NCI-H774 (cell line): ENCODE data around the gene IDH3G.
"Not testable (repeated sequence)": the region's sequence is repeated elsewhere in the genome, so short reads cannot be mapped to it uniquely, and the experiment has no call there.

Experiments used
- DNase-seq: peaks from one replicate; lab custom pipeline; 2025; lab: John Stamatoyannopoulos, UW

IDH3G gene

GRCh38 chrX:153794018-153794896 lies at the start of gene IDH3G, which contains the start of gene SSR4:
Gene IDH3G, minus strand, starts transcription at chrX:153794375. Its CDS starts 49 bp downstream, at chrX:153794326.
Gene SSR4, plus strand, starts transcription at chrX:153794668. Its CDS starts 20 bp downstream, at chrX:153794688.
- peak; percentile 96 for DNase-seq

- no peak for DNase-seq
These were observed 42.7 kb upstream of the IDH3G start for GRCh38 chrX:153836921-153837320.

GRCh38 chrX:153832728-153833127 lies 38.6 kb upstream of the IDH3G start:
- no peak for DNase-seq

- no peak for DNase-seq
These were observed 37.4 kb upstream of the IDH3G start for GRCh38 chrX:153831429-153832150.

- peak; percentile 9 for DNase-seq
These were observed 36.7 kb upstream of the IDH3G start for GRCh38 chrX:153830640-153831428.

- DNase-seq: no peak
These were observed 35.8 kb upstream of the IDH3G start, which contains the start of gene PDZD4 for GRCh38 chrX:153829799-153830639. Gene PDZD4, minus strand, starts transcription at chrX:153830544. Its CDS starts 246 bp downstream, at chrX:153830298.

- no peak for DNase-seq
These were observed 35.3 kb upstream of the IDH3G start for GRCh38 chrX:153829549-153829798.

GRCh38 chrX:153828723-153829548 lies 34.8 kb upstream of the IDH3G start:
- DNase-seq: no peak

- no peak for DNase-seq
These were observed 34.1 kb upstream of the IDH3G start for GRCh38 chrX:153828308-153828707.

GRCh38 chrX:153827903-153828302 lies 33.7 kb upstream of the IDH3G start:
- DNase-seq: no peak

GRCh38 chrX:153827016-153827415 lies 32.8 kb upstream of the IDH3G start:
- DNase-seq: no peak

GRCh38 chrX:153825042-153825441 lies 30.9 kb upstream of the IDH3G start:
- DNase-seq: no peak

- DNase-seq: no peak
These were observed 30.2 kb upstream of the IDH3G start for GRCh38 chrX:153824348-153824747.

- DNase-seq: no peak
These were observed 26.9 kb upstream of the IDH3G start for GRCh38 chrX:153821066-153821465.

GRCh38 chrX:153820601-153821000 lies 26.4 kb upstream of the IDH3G start:
- DNase-seq: no peak

- no peak for DNase-seq
These were observed 25.3 kb upstream of the IDH3G start for GRCh38 chrX:153819384-153820040.

GRCh38 chrX:153818571-153819383 lies 24.6 kb upstream of the IDH3G start:
- peak; percentile 43 for DNase-seq

GRCh38 chrX:153818064-153818463 lies 23.9 kb upstream of the IDH3G start:
- DNase-seq: not testable (repeated sequence)
